HEK293T (cell line): ENCODE data around the gene MAD1L1.

ENCODE experiments used
- CTCF ChIA-PET: fragments of 350-600 bp; formaldehyde crosslinking; extraction: SDS; loops from one replicate; lab custom pipeline; 2021; ENCODE audit warnings: antibody characterized with exemption, inconsistent platforms; lab: Yijun Ruan, JAX
- POLR2A ChIA-PET: fragments of 350-600 bp; formaldehyde crosslinking; extraction: SDS; loops from one replicate; lab custom pipeline; 2020; ENCODE audit warnings: antibody characterized with exemption, inconsistent platforms; lab: Yijun Ruan, JAX
- DNase-seq: peaks from one replicate; pipeline ENCODE4 v3.0.0; 2012; ENCODE audit warnings: mixed read lengths; ENCODE audit errors: extremely low spot score
- ARNT ChIP-seq: fragments of 450-650 bp; IDR thresholded peaks from 2 replicates; pipeline ENCODE4 v1.6.1; 2017; ENCODE audit warnings: mild to moderate bottlenecking
- BHLHE40 ChIP-seq: fragments of 450-650 bp; IDR thresholded peaks from 2 replicates; pipeline ENCODE4 v1.6.1; 2016; ENCODE audit warnings: mild to moderate bottlenecking, moderate library complexity, borderline replicate concordance
- CTBP1 ChIP-seq: fragments of 450-650 bp; IDR thresholded peaks from 2 replicates; pipeline ENCODE4 v1.6.1; 2016; ENCODE audit warnings: borderline replicate concordance
- ELF4 ChIP-seq: fragments of 450-650 bp; IDR thresholded peaks from 2 replicates; pipeline ENCODE4 v1.6.1; 2017; ENCODE audit warnings: antibody characterized with exemption
- FOXA1 ChIP-seq: fragments of 450-650 bp; IDR thresholded peaks from 2 replicates; pipeline ENCODE4 v1.6.1; 2016; ENCODE audit warnings: mild to moderate bottlenecking
- FOXK2 ChIP-seq: fragments of 450-650 bp; IDR thresholded peaks from 2 replicates; pipeline ENCODE4 v1.6.1; 2016; ENCODE audit warnings: mild to moderate bottlenecking
- FOXM1 ChIP-seq: fragments of 450-650 bp; IDR thresholded peaks from 2 replicates; pipeline ENCODE4 v1.6.1; 2017; ENCODE audit warnings: mild to moderate bottlenecking, borderline replicate concordance
- HDGF ChIP-seq: fragments of 450-650 bp; IDR thresholded peaks from 2 replicates; pipeline ENCODE4 v1.6.1; 2017; ENCODE audit warnings: antibody characterized with exemption, borderline replicate concordance
- L3MBTL2 ChIP-seq: fragments of 450-650 bp; conservative IDR thresholded peaks from 2 replicates; pipeline ENCODE4 v1.6.1; 2016; ENCODE audit warnings: mild to moderate bottlenecking
- LEF1 ChIP-seq: fragments of 450-650 bp; IDR thresholded peaks from 2 replicates; pipeline ENCODE4 v1.6.1; 2017; ENCODE audit warnings: mild to moderate bottlenecking, borderline replicate concordance
- NFRKB ChIP-seq: fragments of 450-650 bp; IDR thresholded peaks from 2 replicates; pipeline ENCODE4 v1.6.1; 2016; ENCODE audit warnings: mild to moderate bottlenecking, moderate library complexity
- SP1 ChIP-seq: fragments of 450-650 bp; IDR thresholded peaks from 2 replicates; pipeline ENCODE4 v1.6.1; 2017
- SUZ12 ChIP-seq: fragments of 450-650 bp; IDR thresholded peaks from 2 replicates; pipeline ENCODE4 v1.6.1; 2016; ENCODE audit warnings: mild to moderate bottlenecking
- TARDBP ChIP-seq: fragments of 450-650 bp; IDR thresholded peaks from 2 replicates; pipeline ENCODE4 v1.6.1; 2016
- ZNF384 ChIP-seq: fragments of 450-650 bp; IDR thresholded peaks from 2 replicates; pipeline ENCODE4 v1.6.1; 2016
- TF ChIP-seq, protein P1 (sequence below): fragments of 450-650 bp; IDR thresholded peaks from 2 replicates; pipeline ENCODE4 v1.6.1; 2016

MAD1L1 gene

DNA sequence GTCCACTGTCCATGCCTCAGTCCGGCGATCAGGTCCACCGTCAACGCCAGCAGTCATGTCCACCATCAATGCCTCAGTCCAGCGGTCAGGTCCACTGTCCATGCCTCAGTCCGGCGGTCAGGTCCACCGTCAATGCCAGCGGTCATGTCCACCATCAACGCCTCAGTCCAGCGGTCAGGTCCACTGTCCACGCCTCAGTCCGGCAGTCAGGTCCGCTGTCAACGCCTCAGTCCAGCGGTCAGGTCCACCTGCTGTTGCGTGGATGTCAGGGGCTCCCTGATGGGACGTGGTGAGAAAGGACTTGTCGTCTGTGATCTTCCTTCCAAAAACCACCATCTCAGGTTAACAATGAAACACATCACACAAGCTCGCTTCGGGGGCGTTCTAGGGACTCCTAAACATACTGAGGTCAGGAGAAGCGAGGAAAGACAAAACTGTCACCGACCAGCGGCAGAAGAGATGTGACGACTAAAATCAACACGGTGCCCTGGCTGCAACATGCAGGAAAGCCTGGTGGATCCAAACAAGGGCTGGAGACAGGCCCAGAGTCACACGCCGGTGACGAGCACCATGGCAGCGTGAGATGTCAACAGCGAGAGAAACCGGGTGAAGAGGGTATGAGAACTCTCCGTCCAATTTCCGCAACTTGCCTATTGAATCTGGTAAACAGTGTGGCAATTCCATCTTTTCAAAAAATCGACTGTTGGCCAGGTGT lies 264.2 kb downstream of the MAD1L1 start:
- POLR2A ChIA-PET: no interaction called here
- no peak for TF ChIP-seq CTBP1
- no peak for TF ChIP-seq NFRKB
- no peak for TF ChIP-seq L3MBTL2
- no peak for TF ChIP-seq SUZ12
- TF ChIP-seq ARNT: no peak
- TF ChIP-seq HDGF: no peak
- no peak for TF ChIP-seq SP1
- no peak for TF ChIP-seq BHLHE40
- TF ChIP-seq FOXK2: no peak
- CTCF ChIA-PET: no interaction called here
- no peak for DNase-seq

- ChIA-PET CTCF (no interaction called here), POLR2A (no interaction called here)
- no peak for TF ChIP-seq HDGF
- no peak for TF ChIP-seq ARNT
- no peak for TF ChIP-seq BHLHE40
- no peak for TF ChIP-seq SUZ12
- TF ChIP-seq NFRKB: no peak
- TF ChIP-seq FOXK2: no peak
- TF ChIP-seq FOXM1: no peak
- TF ChIP-seq LEF1: no peak
- no peak for TF ChIP-seq TARDBP
- TF ChIP-seq SP1: no peak
- no peak for TF ChIP-seq FOXA1
- no peak for TF ChIP-seq ZNF384
- TF ChIP-seq CTBP1: no peak
- TF ChIP-seq, protein P1, sequence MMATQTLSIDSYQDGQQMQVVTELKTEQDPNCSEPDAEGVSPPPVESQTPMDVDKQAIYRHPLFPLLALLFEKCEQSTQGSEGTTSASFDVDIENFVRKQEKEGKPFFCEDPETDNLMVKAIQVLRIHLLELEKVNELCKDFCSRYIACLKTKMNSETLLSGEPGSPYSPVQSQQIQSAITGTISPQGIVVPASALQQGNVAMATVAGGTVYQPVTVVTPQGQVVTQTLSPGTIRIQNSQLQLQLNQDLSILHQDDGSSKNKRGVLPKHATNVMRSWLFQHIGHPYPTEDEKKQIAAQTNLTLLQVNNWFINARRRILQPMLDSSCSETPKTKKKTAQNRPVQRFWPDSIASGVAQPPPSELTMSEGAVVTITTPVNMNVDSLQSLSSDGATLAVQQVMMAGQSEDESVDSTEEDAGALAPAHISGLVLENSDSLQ: no peak
- no peak for TF ChIP-seq ELF4
- DNase-seq: no peak
Observed at GRCh38 chr7:1967512-1968396, 265.0 kb downstream of the MAD1L1 start.

- ChIA-PET CTCF (no interaction called here), POLR2A (no interaction called here)
- TF ChIP-seq ARNT: no peak
- no peak for TF ChIP-seq ZNF384
- no peak for TF ChIP-seq SP1
- TF ChIP-seq L3MBTL2: no peak
- no peak for TF ChIP-seq NFRKB
- no peak for TF ChIP-seq ELF4
- no peak for DNase-seq
Observed at GRCh38 chr7:1966631-1967200, 266.0 kb downstream of the MAD1L1 start.

- no peak for DNase-seq
- ChIA-PET CTCF (no interaction called here), POLR2A (no interaction called here)
- TF ChIP-seq ARNT (no peak), FOXK2 (no peak), TARDBP (no peak), HDGF (no peak), SP1 (no peak), LEF1 (no peak), SUZ12 (no peak), NFRKB (no peak), ELF4 (no peak)
- TF ChIP-seq, protein P1: no peak
Observed at GRCh38 chr7:1965579-1966294, 267.0 kb downstream of the MAD1L1 start.

- TF ChIP-seq FOXM1 (no peak), L3MBTL2 (no peak), BHLHE40 (no peak), CTBP1 (no peak), ELF4 (no peak)
- ChIA-PET CTCF (no interaction called here), POLR2A (no interaction called here)
- DNase-seq: no peak
Observed at GRCh38 chr7:1964913-1965578, 267.7 kb downstream of the MAD1L1 start.
